Astrocyte of the spinal cord (primary cell): ENCODE data around the gene PVRIG.
"Not testable (repeated sequence)": the region's sequence is repeated elsewhere in the genome, so short reads cannot be mapped to it uniquely, and the experiment has no call there.

Source experiments
- DNase-seq: peaks from one replicate; pipeline ENCODE4 v3.0.0; 2011; ENCODE audit warnings: low read depth, low spot score
- H3K4me3 ChIP-seq: 2 replicates; pipeline ENCODE4 v1.5.1; 2011; ENCODE audit warnings: low read depth, mild to moderate bottlenecking, low read length, moderate library complexity
- in situ Hi-C: cut with HindIII; loops from 2 replicates; pipeline ENCODE4 v1.10.0; 2017; ENCODE audit warnings: low sequenced_read_pairs
- TF ChIP-seq, protein P1 (sequence below): IDR thresholded peaks from 2 replicates; pipeline ENCODE4 v1.5.1; 2012; ENCODE audit warnings: low read depth, mild to moderate bottlenecking, low read length, inconsistent platforms

The PVRIG gene

DNA sequence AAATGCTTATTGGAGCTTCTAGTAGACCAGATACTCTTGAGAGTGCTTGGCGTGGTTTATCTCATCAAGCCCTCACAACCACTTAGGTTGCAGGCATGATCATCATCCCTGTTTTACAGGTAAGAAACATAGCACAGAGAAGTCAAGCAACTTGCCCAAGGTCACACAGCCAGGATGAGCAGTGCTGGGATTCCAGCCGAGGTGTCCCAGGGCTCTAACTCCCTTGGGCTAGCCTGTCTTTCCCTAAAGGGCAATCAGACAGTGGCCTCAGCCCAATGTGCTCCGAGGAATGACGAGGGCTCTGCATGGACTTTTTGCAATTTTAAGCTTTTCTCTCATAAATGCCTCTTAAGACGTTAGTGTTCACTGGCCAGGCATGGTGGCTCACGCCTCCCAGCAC lies 47.9 kb downstream of the PVRIG start:
- in situ Hi-C loops = no loop called here
- H3K4me3 ChIP-seq = no peak overlapping the region
- TF ChIP-seq, protein P1, sequence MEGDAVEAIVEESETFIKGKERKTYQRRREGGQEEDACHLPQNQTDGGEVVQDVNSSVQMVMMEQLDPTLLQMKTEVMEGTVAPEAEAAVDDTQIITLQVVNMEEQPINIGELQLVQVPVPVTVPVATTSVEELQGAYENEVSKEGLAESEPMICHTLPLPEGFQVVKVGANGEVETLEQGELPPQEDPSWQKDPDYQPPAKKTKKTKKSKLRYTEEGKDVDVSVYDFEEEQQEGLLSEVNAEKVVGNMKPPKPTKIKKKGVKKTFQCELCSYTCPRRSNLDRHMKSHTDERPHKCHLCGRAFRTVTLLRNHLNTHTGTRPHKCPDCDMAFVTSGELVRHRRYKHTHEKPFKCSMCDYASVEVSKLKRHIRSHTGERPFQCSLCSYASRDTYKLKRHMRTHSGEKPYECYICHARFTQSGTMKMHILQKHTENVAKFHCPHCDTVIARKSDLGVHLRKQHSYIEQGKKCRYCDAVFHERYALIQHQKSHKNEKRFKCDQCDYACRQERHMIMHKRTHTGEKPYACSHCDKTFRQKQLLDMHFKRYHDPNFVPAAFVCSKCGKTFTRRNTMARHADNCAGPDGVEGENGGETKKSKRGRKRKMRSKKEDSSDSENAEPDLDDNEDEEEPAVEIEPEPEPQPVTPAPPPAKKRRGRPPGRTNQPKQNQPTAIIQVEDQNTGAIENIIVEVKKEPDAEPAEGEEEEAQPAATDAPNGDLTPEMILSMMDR = no peak
- DNase-seq = no peak

DNA sequence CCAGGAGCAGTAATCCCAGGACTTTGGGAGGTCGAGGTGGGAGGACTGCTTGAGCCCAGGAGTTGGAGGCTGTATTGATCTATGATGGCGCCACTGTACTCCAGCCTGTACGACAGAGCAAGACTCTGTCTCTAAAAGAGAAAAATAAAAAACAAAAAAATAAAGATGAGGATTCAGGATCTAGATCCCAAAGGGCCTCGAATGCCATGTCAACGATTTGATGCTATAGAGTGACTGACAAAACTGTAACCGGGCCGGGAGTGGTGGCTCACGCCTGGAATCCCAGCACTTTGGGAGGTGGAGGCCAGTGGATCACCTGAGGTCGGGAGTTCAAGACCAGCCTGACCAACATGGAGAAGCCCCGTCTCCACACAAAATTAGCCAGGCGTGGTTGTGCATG lies 49.1 kb downstream of the PVRIG start:
- H3K4me3 ChIP-seq, in situ Hi-C loops, DNase-seq: not testable (repeated sequence)

DNA sequence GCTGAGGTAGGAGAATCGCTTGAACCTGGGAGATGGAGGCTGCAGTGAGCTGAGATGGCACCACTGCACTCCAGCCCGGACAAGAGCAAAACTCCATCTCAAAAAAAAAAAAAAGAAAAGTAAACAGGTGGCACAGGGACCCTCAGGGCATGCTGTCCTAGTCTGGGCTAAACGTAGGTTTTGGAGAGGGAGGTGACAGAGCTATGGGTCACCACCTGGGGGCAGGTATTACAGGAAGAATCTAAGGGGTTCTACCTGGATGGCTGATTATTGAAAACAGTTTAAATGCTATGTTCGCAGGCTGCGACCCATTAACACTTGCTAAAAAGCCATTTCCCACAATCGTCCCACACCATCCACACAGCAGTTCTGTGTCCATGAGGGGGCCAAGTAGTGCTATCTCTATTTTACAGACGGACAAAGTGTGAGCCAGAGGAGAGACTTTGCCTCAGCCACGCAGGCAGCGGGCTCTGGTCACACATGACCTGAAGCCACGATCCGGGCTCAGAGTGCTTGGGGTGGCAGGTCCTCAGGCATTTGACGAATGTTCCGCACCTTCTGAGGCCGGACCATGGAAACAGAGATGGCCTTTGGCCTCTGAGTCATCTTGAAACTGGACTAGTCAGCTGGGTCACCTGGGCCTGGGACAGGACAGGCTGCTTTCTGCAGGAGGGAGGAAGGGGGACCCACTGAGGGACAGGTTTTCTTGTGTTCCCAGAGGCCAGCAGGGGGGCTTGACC lies 49.7 kb downstream of the PVRIG start:
- in situ Hi-C loops = not testable (repeated sequence)

DNA sequence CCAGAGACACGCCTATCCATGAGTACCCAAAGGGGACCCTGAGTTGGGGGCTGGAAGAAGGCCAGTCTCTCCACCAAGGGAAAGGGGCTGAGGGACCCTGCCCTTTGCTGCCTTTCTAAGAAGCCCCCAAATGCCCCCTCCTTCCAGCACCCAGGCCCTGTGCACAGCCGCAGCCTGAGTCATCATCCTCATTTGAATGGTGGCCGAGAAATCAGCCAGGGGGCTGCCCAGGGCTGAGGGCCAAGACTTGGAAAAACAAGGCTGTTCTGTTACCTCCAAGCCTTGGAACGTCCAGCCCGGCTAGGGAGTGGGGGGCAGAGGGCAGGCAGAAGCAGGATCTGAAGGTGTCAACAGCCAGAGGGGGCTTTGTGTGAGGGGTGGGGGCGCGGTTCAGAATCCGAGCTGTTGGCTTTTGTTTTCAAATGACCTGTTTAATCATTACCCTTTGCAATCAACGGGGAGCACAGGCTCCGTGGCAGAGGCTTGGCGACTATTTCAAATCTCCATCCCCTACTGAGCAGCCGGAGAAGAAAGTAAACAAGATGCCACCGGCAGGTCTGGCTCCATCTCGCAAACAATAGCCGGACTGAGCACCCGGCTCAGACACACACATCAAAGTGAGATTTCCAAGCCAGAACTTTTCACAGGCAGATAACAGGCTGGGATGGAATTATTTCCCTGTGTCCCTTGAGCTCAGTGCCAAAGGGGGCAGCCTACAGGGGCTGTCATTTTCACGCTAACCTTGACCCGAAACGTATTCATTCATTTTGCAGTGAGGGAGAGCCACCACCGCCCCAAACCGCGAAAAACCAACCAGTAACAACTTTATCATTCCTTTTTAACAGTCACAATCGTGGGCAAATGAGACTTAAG lies 50.5 kb downstream of the PVRIG start:
- DNase-seq = peak; percentile 22
- in situ Hi-C loops = not testable (repeated sequence)
- H3K4me3 ChIP-seq = peak overlapping the region; percentile 56

More for the DNA sequence above, 49.7 kb downstream of the PVRIG start:
- DNase-seq, H3K4me3 ChIP-seq: not testable (repeated sequence)
